ENCODE results near the gene CCR3. TPM values are rescaled to one million over a fixed set of nuclear protein-coding genes. Genes with fewer than 3 reads are reported as not detected.

The CCR3 gene
- total RNA-seq, 1 donor from 2014 or later = not detected

DNA sequence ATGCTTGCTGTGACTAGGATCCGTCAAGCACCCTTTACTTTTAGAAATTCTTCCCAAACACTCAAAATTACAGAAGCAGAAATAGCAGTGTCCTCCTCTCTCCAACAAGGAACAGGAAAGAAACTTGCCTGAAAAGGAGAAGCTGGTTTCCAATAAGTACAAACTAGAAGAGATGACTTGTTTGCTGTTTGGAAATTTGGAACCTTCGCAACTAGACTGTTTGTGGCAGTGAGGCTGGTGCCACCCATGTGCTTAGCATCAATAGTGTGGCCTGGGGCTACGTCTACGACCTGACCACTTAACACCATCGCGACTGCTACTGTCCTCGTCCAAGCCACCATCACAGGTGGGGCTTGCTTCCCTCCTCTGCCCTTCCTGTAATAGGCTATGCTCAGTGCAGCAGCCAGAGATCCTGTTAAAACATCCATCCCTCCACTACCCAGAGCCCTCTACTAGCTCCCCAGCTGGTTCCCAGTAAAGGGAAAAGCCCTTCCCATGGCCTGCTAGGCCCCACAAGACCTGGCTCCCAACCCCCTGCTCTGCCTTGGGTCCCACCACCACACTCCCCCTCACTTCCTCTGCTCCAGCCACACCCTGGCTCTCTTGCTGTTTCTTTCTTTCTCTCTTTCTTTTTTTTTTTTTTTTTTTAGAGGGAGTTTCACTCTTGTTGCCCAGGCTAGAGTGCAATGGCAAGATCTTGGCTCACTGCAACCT, 59.0 kb downstream of the CCR3 start:
- H3K4me2 ChIP-seq = no peak overlapping the region
- no peaks in the 10 kb centered on the region for H3K4me1 Mint-ChIP-seq
- no peak overlapping the region for H3K4me3 Mint-ChIP-seq
- no peaks in the 10 kb centered on the region for H3F3A ChIP-seq (ENCODE audit: low read depth)
- H3K27me3 ChIP-seq = no peaks in the 10 kb centered on the region
- no peak for DNase-seq (ENCODE audit: low spot score)
- H3K36me3 ChIP-seq = no peaks in the 10 kb centered on the region
- H4K20me1 ChIP-seq (ENCODE audit: low read depth) = no peaks in the 10 kb centered on the region
- H3K27ac Mint-ChIP-seq = no peak overlapping the region
- no peak overlapping the region for H2AFZ ChIP-seq (replicated peaks)
- no peaks in the 10 kb centered on the region for H3K4me1 ChIP-seq
- no peak overlapping the region for H3K27ac ChIP-seq
- no peaks in the 10 kb centered on the region for H3K36me3 Mint-ChIP-seq
- H3K79me2 ChIP-seq (ENCODE audit: low read depth) = no peaks in the 10 kb centered on the region
- TF ChIP-seq EZH2phosphoT487 (IDR thresholded peaks at IDR 0.05) = no peak
- H3K9me3 Mint-ChIP-seq = no peaks in the 10 kb centered on the region
- no peak overlapping the region for H3K9ac ChIP-seq
- H3K4me3 ChIP-seq = no peak overlapping the region
- no peaks in the 10 kb centered on the region for H3K9me3 ChIP-seq (ENCODE audit: low read depth)
- H3K27me3 Mint-ChIP-seq (ENCODE audit: insufficient read depth, low read depth) = no peaks in the 10 kb centered on the region

DNA sequence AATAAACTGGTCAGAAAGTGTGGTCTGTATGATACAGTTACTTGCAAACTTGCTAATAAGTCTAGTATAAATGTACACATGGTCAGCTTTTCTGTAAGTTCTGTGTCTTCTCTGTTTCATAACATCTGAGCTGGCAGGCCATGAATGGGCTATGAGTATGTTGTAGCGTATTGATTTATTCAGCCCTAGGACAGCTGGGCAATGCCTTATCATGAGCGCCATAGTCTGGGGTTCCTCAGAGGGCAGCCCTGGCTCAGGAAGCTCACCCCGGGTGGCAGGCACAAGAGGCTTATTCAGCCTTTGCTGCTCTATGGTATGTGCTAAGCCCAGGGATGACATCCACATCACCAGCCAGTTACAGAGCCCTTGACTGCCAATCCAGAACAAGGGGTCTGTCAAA, 61.0 kb downstream of the CCR3 start:
- Histone ChIP-seq H3K27ac (no peak overlapping the region), H4K20me1 (ENCODE audit: low read depth) (no peaks in the 10 kb centered on the region), H2AFZ (replicated peaks) (no peak overlapping the region), H3K79me2 (ENCODE audit: low read depth) (no peaks in the 10 kb centered on the region), H3K9me3 (ENCODE audit: low read depth) (no peaks in the 10 kb centered on the region), H3K27me3 (no peaks in the 10 kb centered on the region), H3K9ac (no peak overlapping the region), H3K4me3 (no peak overlapping the region), H3K4me1 (no peaks in the 10 kb centered on the region), H3K36me3 (no peaks in the 10 kb centered on the region), H3F3A (ENCODE audit: low read depth) (no peaks in the 10 kb centered on the region), H3K4me2 (no peak overlapping the region)
- Mint-ChIP-seq H3K27ac (no peak overlapping the region), H3K9me3 (no peaks in the 10 kb centered on the region), H3K4me3 (no peak overlapping the region), H3K27me3 (ENCODE audit: insufficient read depth, low read depth) (no peaks in the 10 kb centered on the region), H3K36me3 (no peaks in the 10 kb centered on the region), H3K4me1 (no peaks in the 10 kb centered on the region)
- no peak for DNase-seq (ENCODE audit: low spot score)
- TF ChIP-seq EZH2 (IDR thresholded peaks at IDR 0.05) (no peak), EZH2phosphoT487 (IDR thresholded peaks at IDR 0.05) (no peak)
- TF ChIP-seq, protein P1, sequence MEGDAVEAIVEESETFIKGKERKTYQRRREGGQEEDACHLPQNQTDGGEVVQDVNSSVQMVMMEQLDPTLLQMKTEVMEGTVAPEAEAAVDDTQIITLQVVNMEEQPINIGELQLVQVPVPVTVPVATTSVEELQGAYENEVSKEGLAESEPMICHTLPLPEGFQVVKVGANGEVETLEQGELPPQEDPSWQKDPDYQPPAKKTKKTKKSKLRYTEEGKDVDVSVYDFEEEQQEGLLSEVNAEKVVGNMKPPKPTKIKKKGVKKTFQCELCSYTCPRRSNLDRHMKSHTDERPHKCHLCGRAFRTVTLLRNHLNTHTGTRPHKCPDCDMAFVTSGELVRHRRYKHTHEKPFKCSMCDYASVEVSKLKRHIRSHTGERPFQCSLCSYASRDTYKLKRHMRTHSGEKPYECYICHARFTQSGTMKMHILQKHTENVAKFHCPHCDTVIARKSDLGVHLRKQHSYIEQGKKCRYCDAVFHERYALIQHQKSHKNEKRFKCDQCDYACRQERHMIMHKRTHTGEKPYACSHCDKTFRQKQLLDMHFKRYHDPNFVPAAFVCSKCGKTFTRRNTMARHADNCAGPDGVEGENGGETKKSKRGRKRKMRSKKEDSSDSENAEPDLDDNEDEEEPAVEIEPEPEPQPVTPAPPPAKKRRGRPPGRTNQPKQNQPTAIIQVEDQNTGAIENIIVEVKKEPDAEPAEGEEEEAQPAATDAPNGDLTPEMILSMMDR (IDR thresholded peaks at IDR 0.05) = no peak

GRCh38 chr3:46304739-46305138, 62.5 kb downstream of the CCR3 start:
- H3K27ac Mint-ChIP-seq = no peak overlapping the region
- no peaks in the 10 kb centered on the region for H3K27me3 Mint-ChIP-seq (ENCODE audit: insufficient read depth, low read depth)
- Histone ChIP-seq H3K4me2 (no peak overlapping the region), H3K79me2 (ENCODE audit: low read depth) (no peaks in the 10 kb centered on the region), H3K36me3 (no peaks in the 10 kb centered on the region), H3K4me3 (no peak overlapping the region), H3K9ac (no peak overlapping the region), H3K4me1 (no peaks in the 10 kb centered on the region), H4K20me1 (ENCODE audit: low read depth) (no peaks in the 10 kb centered on the region), H3K9me3 (ENCODE audit: low read depth) (no peaks in the 10 kb centered on the region), H3K27me3 (no peaks in the 10 kb centered on the region), H3K27ac (no peak overlapping the region), H2AFZ (replicated peaks) (no peak overlapping the region), H3F3A (ENCODE audit: low read depth) (no peaks in the 10 kb centered on the region)
- H3K4me1 Mint-ChIP-seq = no peaks in the 10 kb centered on the region
- TF ChIP-seq, protein P1 (IDR thresholded peaks at IDR 0.05) = no peak
- no peak for TF ChIP-seq EZH2phosphoT487 (IDR thresholded peaks at IDR 0.05)
- TF ChIP-seq EZH2 (IDR thresholded peaks at IDR 0.05) = no peak
- no peak for DNase-seq (ENCODE audit: low spot score)
- H3K9me3 Mint-ChIP-seq = no peaks in the 10 kb centered on the region
- no peaks in the 10 kb centered on the region for H3K36me3 Mint-ChIP-seq
- no peak overlapping the region for H3K4me3 Mint-ChIP-seq

DNA sequence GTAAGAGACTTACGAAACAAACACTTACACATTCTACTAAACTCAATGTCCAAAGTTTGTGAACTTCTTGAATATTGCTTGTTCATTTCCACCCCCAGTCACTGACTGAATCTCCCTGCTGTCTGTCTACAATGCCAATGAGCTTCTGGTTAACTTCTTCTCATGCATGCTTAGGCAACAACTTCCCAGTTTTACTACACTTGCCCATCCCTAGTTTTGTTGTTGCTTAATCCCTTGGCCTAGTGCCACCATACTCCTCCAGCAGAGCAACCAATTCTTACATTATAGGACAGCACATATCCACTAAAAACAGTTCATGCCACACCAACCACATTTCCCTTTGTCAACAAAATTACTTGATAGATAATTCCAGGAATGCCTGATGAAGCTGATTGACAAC, 70.7 kb downstream of the CCR3 start:
- H3K27me3 ChIP-seq = no peaks in the 10 kb centered on the region
- H3K4me1 Mint-ChIP-seq = peaks cover 5% of the 10 kb centered on the region

More for the DNA sequence above, 70.7 kb downstream of the CCR3 start:
- Mint-ChIP-seq H3K4me3 (no peak overlapping the region), H3K36me3 (no peaks in the 10 kb centered on the region), H3K9me3 (no peaks in the 10 kb centered on the region), H3K27ac (no peak overlapping the region), H3K27me3 (ENCODE audit: insufficient read depth, low read depth) (peaks cover 2% of the 10 kb centered on the region)
- Histone ChIP-seq H3K36me3 (no peaks in the 10 kb centered on the region), H3K4me2 (no peak overlapping the region), H3K27ac (no peak overlapping the region), H3K9me3 (ENCODE audit: low read depth) (no peaks in the 10 kb centered on the region), H2AFZ (replicated peaks) (no peak overlapping the region), H3F3A (ENCODE audit: low read depth) (no peaks in the 10 kb centered on the region), H3K4me1 (no peaks in the 10 kb centered on the region), H4K20me1 (ENCODE audit: low read depth) (no peaks in the 10 kb centered on the region), H3K4me3 (no peak overlapping the region), H3K9ac (no peak overlapping the region), H3K79me2 (ENCODE audit: low read depth) (no peaks in the 10 kb centered on the region)
- no peak for DNase-seq (ENCODE audit: low spot score)
- TF ChIP-seq EZH2phosphoT487 (IDR thresholded peaks at IDR 0.05) = no peak
- TF ChIP-seq EZH2 (IDR thresholded peaks at IDR 0.05) = no peak
- TF ChIP-seq, protein P1 (IDR thresholded peaks at IDR 0.05) = no peak

Measured in neural progenitor cell (in vitro differentiated cells).